B cell (primary cell): ENCODE data around the gene STAB1. TPM values are rescaled to one million over a fixed set of nuclear protein-coding genes. Genes with fewer than 3 reads are reported as not detected.

ENCODE experiments used
- ATAC-seq: fragments of 200-7000 bp; cut with Tn5 transposase; one replicate; pipeline ENCODE4 v1.10.0; 2021; ENCODE audit warnings: low read depth, mild to moderate bottlenecking, moderate number of reproducible peaks, moderate library complexity
- CTCF ChIA-PET: fragments of 350-600 bp; sonication (Branson Sonifier 250); formaldehyde crosslinking; loops from one replicate; lab custom pipeline; 2021; ENCODE audit warnings: antibody characterized with exemption, inconsistent platforms; lab: Charles Lee
- POLR2A ChIA-PET: fragments of 350-600 bp; sonication (Branson Sonifier 250); formaldehyde crosslinking; loops from one replicate; lab custom pipeline; 2021; ENCODE audit warnings: antibody characterized with exemption; lab: Charles Lee
- DNase-seq: peaks from one replicate; pipeline ENCODE4 v3.0.0; 2013
- H2AFZ ChIP-seq: 2 replicates; pipeline ENCODE4 v1.6.1; 2012; ENCODE audit warnings: mild to moderate bottlenecking, low read depth, low read length; ENCODE audit not compliant: insufficient read depth, poor library complexity, severe bottlenecking
- H3K27ac ChIP-seq, 2 donors: 1 replicate in 1 of 2; 2 replicates in 1 of 2; pipeline ENCODE4 v1.5.1; 2012 to 2013; ENCODE audit warnings: low read length in 2 of 2, mild to moderate bottlenecking in 2 of 2, moderate library complexity in 1 of 2
- H3K27me3 ChIP-seq, 4 experiments: fragments of 200-600 bp in 1 of 4; sonication (generic) in 1 of 4; replicated peaks in 1 of 4; 1 replicate in 2 of 4; 2 replicates in 2 of 4; pipeline versions ENCODE4 v1.6.1 to v1.7.0; 2013 to 2016; ENCODE audit warnings: low read length in 3 of 4, mild to moderate bottlenecking in 2 of 4, mixed read lengths in 1 of 4, moderate library complexity in 1 of 4; ENCODE audit not compliant: insufficient read depth in 4 of 4, control insufficient read depth in 3 of 4; ENCODE audit errors: control extremely low read depth in 1 of 4
- H3K36me3 ChIP-seq, 2 experiments: replicated peaks in 1 of 2; 1 replicate in 1 of 2; 2 replicates in 1 of 2; pipeline versions ENCODE4 v1.6.1 to v1.7.1; 2013; ENCODE audit warnings: low read length in 1 of 2; ENCODE audit not compliant: insufficient read depth in 2 of 2, control insufficient read depth in 1 of 2; ENCODE audit errors: control extremely low read depth in 1 of 2, extremely low read depth in 1 of 2
- H3K4me1 ChIP-seq, 2 donors: fragments of 200-600 bp in 1 of 2; sonication (generic) in 1 of 2; 1 replicate in 1 of 2; 2 replicates in 1 of 2; pipeline versions ENCODE4 v1.5.1 to v1.6.1; 2013 to 2017; ENCODE audit warnings: low read length in 2 of 2; ENCODE audit not compliant: control insufficient read depth in 2 of 2, insufficient read depth in 2 of 2
- H3K4me2 ChIP-seq: replicated peaks from 2 replicates; pipeline ENCODE3; 2012; ENCODE audit warnings: mild to moderate bottlenecking, low read depth, low read length; ENCODE audit not compliant: poor library complexity, severe bottlenecking
- H3K4me3 ChIP-seq, 5 experiments: fragments of 200-600 bp in 1 of 5; sonication (generic) in 1 of 5; 1 replicate in 3 of 5; 2 replicates in 2 of 5; pipeline versions ENCODE4 v1.5.1 to v1.7.0; 2011 to 2016; ENCODE audit warnings: low read length in 4 of 5, mild to moderate bottlenecking in 4 of 5, low read depth in 2 of 5, control low read depth in 1 of 5, moderate library complexity in 1 of 5; ENCODE audit not compliant: insufficient read depth in 1 of 5; ENCODE audit errors: control extremely low read depth in 1 of 5, extremely low read depth in 1 of 5
- H3K79me2 ChIP-seq: fragments of 200-600 bp; sonication (generic); one replicate; pipeline ENCODE4 v1.6.0; 2016; ENCODE audit warnings: low read length; ENCODE audit not compliant: control insufficient read depth, insufficient read depth
- H3K9ac ChIP-seq: fragments of 200-600 bp; sonication (generic); 2 replicates; pipeline ENCODE4 v1.6.1; 2017; ENCODE audit warnings: mild to moderate bottlenecking, low read length, moderate library complexity
- H3K9me3 ChIP-seq, 3 donors: one replicate each; pipeline versions ENCODE4 v1.6.1 to v1.7.1; 2013; ENCODE audit warnings: low read length in 2 of 3; ENCODE audit not compliant: control insufficient read depth in 2 of 3, insufficient read depth in 1 of 3; ENCODE audit errors: control extremely low read depth in 1 of 3
- H4K20me1 ChIP-seq: 2 replicates; pipeline ENCODE4 v1.6.0; 2012; ENCODE audit warnings: mild to moderate bottlenecking, low read length; ENCODE audit not compliant: insufficient read depth, control insufficient read depth, poor library complexity, severe bottlenecking
- H3K27ac Mint-ChIP-seq: one replicate; pipeline ENCODE4 v1.8.0; 2021; ENCODE audit warnings: mixed read lengths
- H3K27me3 Mint-ChIP-seq: one replicate; pipeline ENCODE4 v1.8.0; 2021; ENCODE audit warnings: mixed read lengths
- H3K4me1 Mint-ChIP-seq: one replicate; pipeline ENCODE4 v1.8.0; 2021; ENCODE audit warnings: mixed read lengths
- H3K4me3 Mint-ChIP-seq: one replicate; pipeline ENCODE4 v1.8.0; 2021; ENCODE audit warnings: mixed read lengths
- H3K9me3 Mint-ChIP-seq: one replicate; pipeline ENCODE4 v1.8.0; 2022; ENCODE audit warnings: mixed read lengths; ENCODE audit not compliant: insufficient read depth
- EZH2 ChIP-seq: IDR thresholded peaks from 2 replicates; pipeline ENCODE4 v1.6.1; 2012; ENCODE audit warnings: borderline replicate concordance, low read depth, mild to moderate bottlenecking, moderate library complexity, low read length; ENCODE audit not compliant: insufficient read depth, poor library complexity, severe bottlenecking
- WGBS: methylation state at CpG from one replicate; pipeline ENCODE4 v1.1.5; 2013; ENCODE audit warnings: missing lambda C conversion rate; ENCODE audit not compliant: insufficient coverage; 5-methylcytosine and 5-hydroxymethylcytosine counted together
- intact Hi-C: fragments of 100-400 bp; cut with micrococcal nuclease; formaldehyde crosslinking; loops from one replicate; pipeline ENCODE4 v1.10.0; 2022
- polyA plus RNA-seq: library from polyadenylated mRNA; depleted of rRNA; stranded (reverse); fragments of >200 nt; gene quantifications from 2 replicates; pipeline ENCODE4 v1.2.3, GENCODE V29; 2012
- total RNA-seq, 2 donors: library from RNA; stranded (reverse); fragments of 120-200 nt in 1 of 2; gene quantifications; 1 replicate in 1 of 2; 2 replicates in 1 of 2; pipeline versions ENCODE4 v1.2.3 to v1.2.4, GENCODE V29; 2013 to 2022
- TF ChIP-seq, protein P1 (sequence below): fragments of 200-600 bp; IDR thresholded peaks from one replicate; pipeline ENCODE4 v1.8.0; 2022; ENCODE audit warnings: antibody characterized with exemption, mild to moderate bottlenecking

STAB1 gene
- total and polyA plus RNA-seq, 2 donors (not counting 1 experiment from before 2014, with no cell fraction given): 3.8 to 4.5 TPM

DNA sequence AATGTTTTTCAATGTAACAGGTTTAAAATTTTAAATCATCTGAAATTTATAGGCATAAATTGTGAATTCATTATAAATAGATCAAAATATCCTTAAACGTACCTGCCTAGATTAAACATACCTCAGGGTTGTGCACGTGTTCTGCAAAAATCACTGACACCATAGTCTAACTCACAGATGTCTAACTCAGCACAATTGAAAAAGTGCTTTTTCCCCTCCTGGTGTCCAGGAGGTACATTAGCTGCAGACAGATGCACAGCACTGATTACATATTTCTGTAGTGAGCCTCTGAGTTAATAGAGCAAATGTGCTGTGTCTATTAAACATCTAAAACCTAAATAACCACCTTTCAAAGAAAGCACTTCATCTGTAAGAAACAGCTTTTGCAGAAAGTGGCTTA, 52.0 kb downstream of the STAB1 start:
- Mint-ChIP-seq H3K4me1 (no peaks in the 10 kb centered on the region), H3K9me3 (no peaks in the 10 kb centered on the region), H3K27ac (no peak overlapping the region)

DNA sequence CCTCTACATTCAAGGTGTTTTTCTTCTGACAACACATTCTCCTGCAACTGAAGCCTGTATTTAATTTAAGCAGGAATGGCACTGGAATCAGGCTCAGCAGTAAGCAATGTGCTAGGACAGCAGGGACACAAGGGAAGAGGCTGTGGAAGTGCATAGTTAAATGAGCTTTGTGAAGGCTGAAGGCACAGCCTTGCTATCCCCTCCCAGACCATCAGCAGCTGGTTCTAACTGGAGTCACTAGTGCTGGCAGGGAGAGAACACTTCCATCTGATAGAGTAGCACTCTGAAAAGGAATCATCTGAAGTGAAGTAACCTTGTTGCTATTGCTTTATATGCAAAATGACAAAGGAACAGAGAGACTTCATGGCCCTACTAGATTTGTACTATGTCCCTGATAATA, 56.0 kb downstream of the STAB1 start:
- TF ChIP-seq, protein P1, sequence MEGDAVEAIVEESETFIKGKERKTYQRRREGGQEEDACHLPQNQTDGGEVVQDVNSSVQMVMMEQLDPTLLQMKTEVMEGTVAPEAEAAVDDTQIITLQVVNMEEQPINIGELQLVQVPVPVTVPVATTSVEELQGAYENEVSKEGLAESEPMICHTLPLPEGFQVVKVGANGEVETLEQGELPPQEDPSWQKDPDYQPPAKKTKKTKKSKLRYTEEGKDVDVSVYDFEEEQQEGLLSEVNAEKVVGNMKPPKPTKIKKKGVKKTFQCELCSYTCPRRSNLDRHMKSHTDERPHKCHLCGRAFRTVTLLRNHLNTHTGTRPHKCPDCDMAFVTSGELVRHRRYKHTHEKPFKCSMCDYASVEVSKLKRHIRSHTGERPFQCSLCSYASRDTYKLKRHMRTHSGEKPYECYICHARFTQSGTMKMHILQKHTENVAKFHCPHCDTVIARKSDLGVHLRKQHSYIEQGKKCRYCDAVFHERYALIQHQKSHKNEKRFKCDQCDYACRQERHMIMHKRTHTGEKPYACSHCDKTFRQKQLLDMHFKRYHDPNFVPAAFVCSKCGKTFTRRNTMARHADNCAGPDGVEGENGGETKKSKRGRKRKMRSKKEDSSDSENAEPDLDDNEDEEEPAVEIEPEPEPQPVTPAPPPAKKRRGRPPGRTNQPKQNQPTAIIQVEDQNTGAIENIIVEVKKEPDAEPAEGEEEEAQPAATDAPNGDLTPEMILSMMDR: no peak
- no peak for ATAC-seq
- H3K36me3 ChIP-seq: peaks cover 8 to 59% of the 10 kb centered on the region in 2 experiments
- H3K4me1 Mint-ChIP-seq: no peaks in the 10 kb centered on the region
- no peak overlapping the region for H3K4me2 ChIP-seq
- no peaks in the 10 kb centered on the region for H3K27me3 Mint-ChIP-seq
- H3K4me1 ChIP-seq: no peaks in the 10 kb centered on the region
- H3K4me3 ChIP-seq: no peak overlapping the region
- H3K9ac ChIP-seq: no peak overlapping the region
- no peak for DNase-seq
- CTCF ChIA-PET: no interaction called here
- H3K9me3 ChIP-seq: no peaks in the 10 kb centered on the region
- no peaks in the 10 kb centered on the region for H3K9me3 Mint-ChIP-seq
- H3K27ac Mint-ChIP-seq: no peak overlapping the region
- H3K79me2 ChIP-seq: no peaks in the 10 kb centered on the region
- no peak overlapping the region for H3K27ac ChIP-seq
- no peak overlapping the region for H2AFZ ChIP-seq
- POLR2A ChIA-PET: no interaction called here
- no peak overlapping the region for H3K4me3 Mint-ChIP-seq
- no peaks in the 10 kb centered on the region for H3K27me3 ChIP-seq
- no peaks in the 10 kb centered on the region for H4K20me1 ChIP-seq
- intact Hi-C loops: no loop called here

More for the DNA sequence above, 52.0 kb downstream of the STAB1 start:
- no peak overlapping the region for H2AFZ ChIP-seq
- WGBS: no CpG with 5 or more reads among the region's 2 CpGs
- CTCF ChIA-PET: no interaction called here
- POLR2A ChIA-PET: no interaction called here
- DNase-seq (no peak), ATAC-seq (no peak)
- H3K4me3 Mint-ChIP-seq: no peak overlapping the region
- H3K36me3 ChIP-seq: peaks cover 6 to 29% of the 10 kb centered on the region in 2 experiments
- no peak overlapping the region for H3K27ac ChIP-seq
- no peaks in the 10 kb centered on the region for H3K9me3 ChIP-seq
- H3K4me2 ChIP-seq: no peak overlapping the region
- H3K4me3 ChIP-seq: no peak overlapping the region
- intact Hi-C loops: no loop called here
- H3K9ac ChIP-seq: no peak overlapping the region
- no peaks in the 10 kb centered on the region for H3K79me2 ChIP-seq
- no peaks in the 10 kb centered on the region for H3K27me3 ChIP-seq
- TF ChIP-seq EZH2: no peak
- TF ChIP-seq, protein P1: no peak
- no peaks in the 10 kb centered on the region for H3K27me3 Mint-ChIP-seq
- H4K20me1 ChIP-seq: no peaks in the 10 kb centered on the region
- no peaks in the 10 kb centered on the region for H3K4me1 ChIP-seq
